Activated CD8-positive, alpha-beta memory T cell treated with anti-CD3 and anti-CD28 coated beads for 48 hours (primary cell): ENCODE results near the gene PSG11.
"Not testable (repeated sequence)": the region's sequence is repeated elsewhere in the genome, so short reads cannot be mapped to it uniquely, and the experiment has no call there.

Experiments used
- DNase-seq, 3 experiments: peaks; one replicate each; pipeline ENCODE4 v3.0.0-alpha.2; 2020; ENCODE audit warnings: low read depth in 2 of 3, low spot score in 2 of 3

Gene PSG11

GRCh38 chr19:42989851-42990250, 36.4 kb downstream of the PSG11 start:
- DNase-seq = no peak

- DNase-seq = not testable (repeated sequence)
Observed at GRCh38 chr19:42989186-42989585, 37.1 kb downstream of the PSG11 start.

- not testable (repeated sequence) for DNase-seq
Observed at GRCh38 chr19:42988206-42988605, 38.1 kb downstream of the PSG11 start.

GRCh38 chr19:42985588-42985987, 40.7 kb downstream of the PSG11 start:
- no peak for DNase-seq

GRCh38 chr19:42982111-42982510, 44.2 kb downstream of the PSG11 start:
- not testable (repeated sequence) for DNase-seq

- not testable (repeated sequence) for DNase-seq
Observed at GRCh38 chr19:42971451-42971850, 54.8 kb downstream of the PSG11 start.

GRCh38 chr19:42965176-42965575, 61.1 kb downstream of the PSG11 start:
- no peak for DNase-seq

- no peak for DNase-seq
Observed at GRCh38 chr19:42961119-42961518, 65.2 kb downstream of the PSG11 start.
